SK-N-SH (cell line): ENCODE results near the gene NANS. TPM values are rescaled to one million over a fixed set of nuclear protein-coding genes. Genes with fewer than 3 reads are reported as not detected.

Experiments
- CTCF ChIA-PET: fragments of 300-600, 350-600 bp; formaldehyde crosslinking; extraction: SDS; loops from one replicate; lab custom pipeline; 2021; lab: Yijun Ruan, JAX
- POLR2A ChIA-PET: fragments of 350-600 bp; sonication (Branson Sonifier 250); formaldehyde crosslinking; extraction: SDS; loops from one replicate; lab custom pipeline; 2020; ENCODE audit warnings: antibody characterized with exemption, inconsistent platforms; lab: Yijun Ruan, JAX
- DNase-seq: peaks from one replicate; pipeline ENCODE4 v3.0.0; 2012
- H2AFZ ChIP-seq: fragments of 200-600 bp; sonication (generic); 2 replicates; pipeline ENCODE4 v1.8.1; 2016; ENCODE audit warnings: antibody characterized with exemption, mild to moderate bottlenecking, low read depth
- H3F3A ChIP-seq: fragments of 200-600 bp; sonication (generic); replicated peaks from 2 replicates; pipeline ENCODE3; 2016; ENCODE audit warnings: antibody characterized with exemption, mild to moderate bottlenecking; ENCODE audit not compliant: insufficient read depth
- H3K27ac ChIP-seq, 2 experiments: fragments of 200-500 bp in 1 of 2; fragments of 200-600 bp in 1 of 2; sonication (Bioruptor generic) in 1 of 2; sonication (generic), shearing (Covaris generic) in 1 of 2; 2 replicates each; pipeline versions ENCODE4 v1.5.1 to v1.6.1; 2014 to 2016; ENCODE audit warnings: low read depth in 2 of 2, inconsistent platforms in 1 of 2, low read length in 1 of 2, mild to moderate bottlenecking in 1 of 2, mixed read lengths in 1 of 2
- H3K27me3 ChIP-seq: fragments of 200-600 bp; sonication (generic), shearing (Covaris generic); 2 replicates; pipeline ENCODE4 v1.6.1; 2016; ENCODE audit warnings: mixed run types; ENCODE audit not compliant: insufficient read depth
- H3K36me3 ChIP-seq, 2 experiments: fragments of 200-500 bp in 1 of 2; fragments of 200-600 bp in 1 of 2; sonication (Bioruptor generic) in 1 of 2; sonication (generic) in 1 of 2; replicated peaks in 1 of 2; 2 replicates each; pipeline versions ENCODE3 to v1.5.1; 2014 to 2016; ENCODE audit warnings: low read length in 1 of 2, mild to moderate bottlenecking in 1 of 2; ENCODE audit not compliant: insufficient read depth in 2 of 2, control insufficient read depth in 1 of 2
- H3K4me1 ChIP-seq, 2 experiments: fragments of 200-500 bp in 1 of 2; fragments of 200-600 bp in 1 of 2; sonication (Bioruptor generic) in 1 of 2; sonication (generic), shearing (Covaris generic) in 1 of 2; 2 replicates each; pipeline versions ENCODE4 v1.5.1 to v1.6.1; 2014 to 2016; ENCODE audit warnings: low read depth in 1 of 2, low read length in 1 of 2, mixed run types in 1 of 2; ENCODE audit not compliant: insufficient read depth in 2 of 2, control insufficient read depth in 1 of 2
- H3K4me2 ChIP-seq: fragments of 200-600 bp; sonication (generic), shearing (Covaris generic); 2 replicates; pipeline ENCODE4 v1.6.1; 2017; ENCODE audit warnings: mixed run types
- H3K4me3 ChIP-seq, 2 experiments: fragments of 200-500 bp in 1 of 2; fragments of 200-600 bp in 1 of 2; sonication (Bioruptor generic) in 1 of 2; sonication (generic), shearing (Covaris generic) in 1 of 2; 2 replicates each; pipeline versions ENCODE4 v1.5.1 to v1.8.1; 2014 to 2016; ENCODE audit warnings: low read depth in 2 of 2, inconsistent platforms in 1 of 2, low read length in 1 of 2, mild to moderate bottlenecking in 1 of 2, mixed read lengths in 1 of 2, moderate library complexity in 1 of 2
- H3K79me2 ChIP-seq: fragments of 200-600 bp; sonication (generic); 2 replicates; pipeline ENCODE4 v1.8.1; 2017; ENCODE audit warnings: mild to moderate bottlenecking; ENCODE audit not compliant: insufficient read depth
- H3K9ac ChIP-seq: fragments of 200-600 bp; sonication (generic); 2 replicates; pipeline ENCODE4 v1.6.1; 2017; ENCODE audit warnings: mixed run types
- H3K9me2 ChIP-seq: fragments of 200-600 bp; sonication (generic); 2 replicates; pipeline ENCODE4 v1.6.1; 2017; ENCODE audit warnings: mixed run types
- H3K9me3 ChIP-seq: fragments of 200-600 bp; sonication (generic); 2 replicates; pipeline ENCODE4 v1.6.1; 2017; ENCODE audit warnings: mixed run types, mild to moderate bottlenecking, moderate library complexity
- H4K20me1 ChIP-seq: fragments of 200-600 bp; sonication (generic); 2 replicates; pipeline ENCODE4 v1.6.1; 2017; ENCODE audit warnings: mild to moderate bottlenecking, mixed run types; ENCODE audit not compliant: insufficient read depth
- CHD2 ChIP-seq: fragments of 150-350 bp; IDR thresholded peaks from 2 replicates; pipeline ENCODE4 v1.6.1; 2018; ENCODE audit warnings: low read length; ENCODE audit not compliant: partially characterized antibody
- ELF1 ChIP-seq: IDR thresholded peaks from 2 replicates; pipeline ENCODE4 v1.4.0; 2012
- EZH2phosphoT487 ChIP-seq: fragments of 200-600 bp; sonication (generic); IDR thresholded peaks from 2 replicates; pipeline ENCODE4 v1.6.1; 2017; ENCODE audit warnings: low read depth, mixed run types, mild to moderate bottlenecking, antibody characterized with exemption, moderate library complexity, borderline replicate concordance
- FOXJ3 ChIP-seq: sonication (generic); formaldehyde crosslinking; IDR thresholded peaks from 2 replicates; pipeline ENCODE4 v1.5.1; 2020; ENCODE audit warnings: mild to moderate bottlenecking, missing genetic modification reagents
- FOXM1 ChIP-seq: IDR thresholded peaks from 2 replicates; pipeline ENCODE4 v1.4.0; 2012; ENCODE audit warnings: low read depth, mild to moderate bottlenecking
- GABPA ChIP-seq: IDR thresholded peaks from 2 replicates; pipeline ENCODE4 v1.4.0; 2012; ENCODE audit warnings: low read depth, mild to moderate bottlenecking
- GATA2 ChIP-seq: sonication (generic); formaldehyde crosslinking; IDR thresholded peaks from 2 replicates; pipeline ENCODE4 v1.5.0; 2020; ENCODE audit warnings: mild to moderate bottlenecking, missing genetic modification reagents
- JUND ChIP-seq: IDR thresholded peaks from 2 replicates; pipeline ENCODE4 v1.4.0; 2012
- MEF2A ChIP-seq: IDR thresholded peaks from 2 replicates; pipeline ENCODE4 v1.4.0; 2012; ENCODE audit warnings: low read depth, borderline replicate concordance
- NFIC ChIP-seq: IDR thresholded peaks from 2 replicates; pipeline ENCODE4 v1.4.0; 2012; ENCODE audit warnings: borderline replicate concordance
- RCOR1 ChIP-seq: fragments of 150-350 bp; IDR thresholded peaks from 2 replicates; pipeline ENCODE4 v1.6.1; 2017; ENCODE audit warnings: antibody characterized with exemption, low read length
- TAF1 ChIP-seq: IDR thresholded peaks from 2 replicates; pipeline ENCODE4 v1.6.1; 2012; ENCODE audit warnings: low read depth, mild to moderate bottlenecking, low read length, moderate library complexity, borderline replicate concordance
- TEAD4 ChIP-seq: IDR thresholded peaks from 2 replicates; pipeline ENCODE4 v1.4.0; 2012; ENCODE audit warnings: mild to moderate bottlenecking, borderline replicate concordance; ENCODE audit not compliant: insufficient read depth
- YY1 ChIP-seq: IDR thresholded peaks from 2 replicates; pipeline ENCODE4 v1.4.0; 2012; ENCODE audit warnings: low read depth, mild to moderate bottlenecking
- WGBS: methylation state at CpG from one replicate; pipeline ENCODE4 v1.1.6; 2017; ENCODE audit warnings: low lambda C conversion rate; 5-methylcytosine and 5-hydroxymethylcytosine counted together
- polyA plus RNA-seq, 3 experiments: library from polyadenylated mRNA; depleted of rRNA; stranded (reverse); fragments of >200 nt; gene quantifications; 2 replicates each; pipeline ENCODE4 v1.2.3, GENCODE V29; 2012
- TF ChIP-seq, protein P1 (sequence below): IDR thresholded peaks from 2 replicates; pipeline ENCODE4 v1.4.0; 2012; ENCODE audit warnings: low read depth
- TF ChIP-seq, protein P2 (sequence below): IDR thresholded peaks from 2 replicates; pipeline ENCODE4 v1.6.1; 2012; ENCODE audit warnings: mild to moderate bottlenecking, low read depth, low read length, moderate library complexity
- TF ChIP-seq, protein P3 (sequence below): IDR thresholded peaks from 2 replicates; pipeline ENCODE4; 2012
- TF ChIP-seq, protein P4 (sequence below): fragments of 200-600 bp; sonication (generic); IDR thresholded peaks from 2 replicates; pipeline ENCODE4 v1.6.1; 2017; ENCODE audit warnings: antibody characterized with exemption, mild to moderate bottlenecking, moderate library complexity
- TF ChIP-seq, protein P5 (sequence below): IDR thresholded peaks from 2 replicates; pipeline ENCODE4 v1.4.0; 2012; ENCODE audit warnings: low read depth, borderline replicate concordance
- TF ChIP-seq, protein P6 (sequence below): fragments of 150-350 bp; IDR thresholded peaks from 2 replicates; pipeline ENCODE4 v1.6.1; 2016; ENCODE audit warnings: mild to moderate bottlenecking, low read depth, low read length

The NANS gene
- polyA plus RNA-seq, 1 of the 3 experiments (the other 2 are of a cell fraction), result 61.3 TPM

DNA sequence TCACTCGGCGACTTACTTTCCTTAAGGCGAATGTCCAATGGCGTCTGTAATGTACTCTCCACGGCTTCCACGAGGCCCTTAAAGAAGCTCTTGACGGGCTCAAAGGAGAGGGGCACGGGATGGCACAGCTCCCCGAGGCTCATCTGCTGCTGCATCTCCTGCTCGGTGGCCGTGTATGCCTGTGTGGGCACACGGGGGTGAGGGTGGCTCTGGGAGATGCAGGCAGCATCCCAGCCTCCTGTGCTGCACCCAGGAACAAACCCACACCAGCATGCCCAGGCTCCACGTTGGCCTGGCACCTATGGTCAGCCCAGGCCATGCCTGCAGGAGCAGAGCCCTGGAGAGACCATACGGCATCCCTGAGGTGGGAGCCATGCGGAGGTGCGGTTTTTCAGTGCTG, 38.3 kb downstream of the NANS start:
- 92% methylated on average over 16 of the region's 16 CpGs for WGBS
- no peak for DNase-seq
- TF ChIP-seq CHD2 (no peak), FOXM1 (no peak), ELF1 (no peak), GATA2 (CRISPR knock-in tag) (no peak), NFIC (no peak)
- TF ChIP-seq, protein P1, sequence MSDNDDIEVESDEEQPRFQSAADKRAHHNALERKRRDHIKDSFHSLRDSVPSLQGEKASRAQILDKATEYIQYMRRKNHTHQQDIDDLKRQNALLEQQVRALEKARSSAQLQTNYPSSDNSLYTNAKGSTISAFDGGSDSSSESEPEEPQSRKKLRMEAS, result no peak
- TF ChIP-seq, protein P2, sequence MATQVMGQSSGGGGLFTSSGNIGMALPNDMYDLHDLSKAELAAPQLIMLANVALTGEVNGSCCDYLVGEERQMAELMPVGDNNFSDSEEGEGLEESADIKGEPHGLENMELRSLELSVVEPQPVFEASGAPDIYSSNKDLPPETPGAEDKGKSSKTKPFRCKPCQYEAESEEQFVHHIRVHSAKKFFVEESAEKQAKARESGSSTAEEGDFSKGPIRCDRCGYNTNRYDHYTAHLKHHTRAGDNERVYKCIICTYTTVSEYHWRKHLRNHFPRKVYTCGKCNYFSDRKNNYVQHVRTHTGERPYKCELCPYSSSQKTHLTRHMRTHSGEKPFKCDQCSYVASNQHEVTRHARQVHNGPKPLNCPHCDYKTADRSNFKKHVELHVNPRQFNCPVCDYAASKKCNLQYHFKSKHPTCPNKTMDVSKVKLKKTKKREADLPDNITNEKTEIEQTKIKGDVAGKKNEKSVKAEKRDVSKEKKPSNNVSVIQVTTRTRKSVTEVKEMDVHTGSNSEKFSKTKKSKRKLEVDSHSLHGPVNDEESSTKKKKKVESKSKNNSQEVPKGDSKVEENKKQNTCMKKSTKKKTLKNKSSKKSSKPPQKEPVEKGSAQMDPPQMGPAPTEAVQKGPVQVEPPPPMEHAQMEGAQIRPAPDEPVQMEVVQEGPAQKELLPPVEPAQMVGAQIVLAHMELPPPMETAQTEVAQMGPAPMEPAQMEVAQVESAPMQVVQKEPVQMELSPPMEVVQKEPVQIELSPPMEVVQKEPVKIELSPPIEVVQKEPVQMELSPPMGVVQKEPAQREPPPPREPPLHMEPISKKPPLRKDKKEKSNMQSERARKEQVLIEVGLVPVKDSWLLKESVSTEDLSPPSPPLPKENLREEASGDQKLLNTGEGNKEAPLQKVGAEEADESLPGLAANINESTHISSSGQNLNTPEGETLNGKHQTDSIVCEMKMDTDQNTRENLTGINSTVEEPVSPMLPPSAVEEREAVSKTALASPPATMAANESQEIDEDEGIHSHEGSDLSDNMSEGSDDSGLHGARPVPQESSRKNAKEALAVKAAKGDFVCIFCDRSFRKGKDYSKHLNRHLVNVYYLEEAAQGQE, result no peak
- TF ChIP-seq, protein P3, sequence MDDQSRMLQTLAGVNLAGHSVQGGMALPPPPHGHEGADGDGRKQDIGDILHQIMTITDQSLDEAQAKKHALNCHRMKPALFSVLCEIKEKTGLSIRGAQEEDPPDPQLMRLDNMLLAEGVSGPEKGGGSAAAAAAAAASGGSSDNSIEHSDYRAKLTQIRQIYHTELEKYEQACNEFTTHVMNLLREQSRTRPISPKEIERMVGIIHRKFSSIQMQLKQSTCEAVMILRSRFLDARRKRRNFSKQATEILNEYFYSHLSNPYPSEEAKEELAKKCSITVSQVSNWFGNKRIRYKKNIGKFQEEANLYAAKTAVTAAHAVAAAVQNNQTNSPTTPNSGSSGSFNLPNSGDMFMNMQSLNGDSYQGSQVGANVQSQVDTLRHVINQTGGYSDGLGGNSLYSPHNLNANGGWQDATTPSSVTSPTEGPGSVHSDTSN, result no peak
- Histone ChIP-seq H3K9me3 (no peaks in the 10 kb centered on the region), H3K27me3 (no peaks in the 10 kb centered on the region), H3K36me3 (peaks cover 0 to 6% of the 10 kb centered on the region in 2 experiments), H4K20me1 (no peaks in the 10 kb centered on the region), H3F3A (no peaks in the 10 kb centered on the region), H3K4me3 (no peak overlapping the region), H3K4me2 (no peak overlapping the region), H3K9me2 (no peaks in the 10 kb centered on the region), H2AFZ (no peak overlapping the region), H3K9ac (no peak overlapping the region), H3K79me2 (no peaks in the 10 kb centered on the region), H3K27ac (no peak overlapping the region), H3K4me1 (peaks cover 0 to 3% of the 10 kb centered on the region in 2 experiments; a peak in 1 of 4 replicates)
- ChIA-PET POLR2A (no interaction called here), CTCF (interaction anchor here (0.8 to 1.4 kb wide), 2 partner anchors 20 to 111 kb away, joined by 3 read pairs; no protein-coding TSS in a partner anchor)

DNA sequence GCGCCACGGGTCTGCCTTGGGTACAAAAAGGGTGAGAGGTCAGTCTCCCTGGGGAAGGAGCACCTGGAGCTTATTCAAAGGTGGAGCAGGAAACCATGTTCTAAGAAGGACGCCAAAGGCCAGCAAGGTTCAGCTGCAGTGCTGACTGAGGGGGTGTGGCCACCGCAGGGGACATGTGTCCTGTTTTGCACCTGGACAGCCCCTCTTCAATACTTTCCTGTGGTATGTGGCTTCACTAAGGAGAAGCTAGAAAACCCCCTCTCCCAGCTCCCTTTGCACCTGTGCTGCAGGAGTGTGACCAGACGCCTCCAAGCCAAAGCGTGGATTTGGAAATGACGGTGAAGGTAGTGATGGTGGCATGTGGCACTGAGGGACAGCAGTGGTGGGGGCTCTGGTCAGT, 38.9 kb downstream of the NANS start:
- POLR2A ChIA-PET, result no interaction called here
- CTCF ChIA-PET, result interaction anchor here (0.8 to 1.6 kb wide), 3 partner anchors 9 to 110 kb away, joined by 3 to 4 read pairs (median 3); no protein-coding TSS in a partner anchor
- Histone ChIP-seq H3K4me1 (peaks cover 0 to 3% of the 10 kb centered on the region in 2 experiments; a peak in 1 of 4 replicates), H3K36me3 (peaks cover 0 to 6% of the 10 kb centered on the region in 2 experiments), H3K4me2 (no peak overlapping the region), H3F3A (no peaks in the 10 kb centered on the region), H3K9me3 (no peaks in the 10 kb centered on the region), H3K4me3 (no peak overlapping the region), H3K9me2 (no peaks in the 10 kb centered on the region), H4K20me1 (no peaks in the 10 kb centered on the region), H3K27ac (no peak overlapping the region), H3K9ac (no peak overlapping the region), H3K79me2 (no peaks in the 10 kb centered on the region), H2AFZ (no peak overlapping the region), H3K27me3 (no peaks in the 10 kb centered on the region)
- 100% methylated on average over 5 of the region's 7 CpGs for WGBS
- DNase-seq, result no peak
- TF ChIP-seq YY1, result no peak
- no peak for TF ChIP-seq ELF1
- no peak for TF ChIP-seq GABPA
- TF ChIP-seq FOXJ3 (CRISPR knock-in tag), result no peak
- TF ChIP-seq, protein P4, sequence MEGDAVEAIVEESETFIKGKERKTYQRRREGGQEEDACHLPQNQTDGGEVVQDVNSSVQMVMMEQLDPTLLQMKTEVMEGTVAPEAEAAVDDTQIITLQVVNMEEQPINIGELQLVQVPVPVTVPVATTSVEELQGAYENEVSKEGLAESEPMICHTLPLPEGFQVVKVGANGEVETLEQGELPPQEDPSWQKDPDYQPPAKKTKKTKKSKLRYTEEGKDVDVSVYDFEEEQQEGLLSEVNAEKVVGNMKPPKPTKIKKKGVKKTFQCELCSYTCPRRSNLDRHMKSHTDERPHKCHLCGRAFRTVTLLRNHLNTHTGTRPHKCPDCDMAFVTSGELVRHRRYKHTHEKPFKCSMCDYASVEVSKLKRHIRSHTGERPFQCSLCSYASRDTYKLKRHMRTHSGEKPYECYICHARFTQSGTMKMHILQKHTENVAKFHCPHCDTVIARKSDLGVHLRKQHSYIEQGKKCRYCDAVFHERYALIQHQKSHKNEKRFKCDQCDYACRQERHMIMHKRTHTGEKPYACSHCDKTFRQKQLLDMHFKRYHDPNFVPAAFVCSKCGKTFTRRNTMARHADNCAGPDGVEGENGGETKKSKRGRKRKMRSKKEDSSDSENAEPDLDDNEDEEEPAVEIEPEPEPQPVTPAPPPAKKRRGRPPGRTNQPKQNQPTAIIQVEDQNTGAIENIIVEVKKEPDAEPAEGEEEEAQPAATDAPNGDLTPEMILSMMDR, result no peak
- no peak for TF ChIP-seq TEAD4
- TF ChIP-seq MEF2A, result no peak
- no peak for TF ChIP-seq GATA2 (CRISPR knock-in tag)
- TF ChIP-seq, protein P5, sequence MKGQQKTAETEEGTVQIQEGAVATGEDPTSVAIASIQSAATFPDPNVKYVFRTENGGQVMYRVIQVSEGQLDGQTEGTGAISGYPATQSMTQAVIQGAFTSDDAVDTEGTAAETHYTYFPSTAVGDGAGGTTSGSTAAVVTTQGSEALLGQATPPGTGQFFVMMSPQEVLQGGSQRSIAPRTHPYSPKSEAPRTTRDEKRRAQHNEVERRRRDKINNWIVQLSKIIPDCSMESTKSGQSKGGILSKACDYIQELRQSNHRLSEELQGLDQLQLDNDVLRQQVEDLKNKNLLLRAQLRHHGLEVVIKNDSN, result no peak
- TF ChIP-seq JUND, result no peak
- TF ChIP-seq, protein P6, sequence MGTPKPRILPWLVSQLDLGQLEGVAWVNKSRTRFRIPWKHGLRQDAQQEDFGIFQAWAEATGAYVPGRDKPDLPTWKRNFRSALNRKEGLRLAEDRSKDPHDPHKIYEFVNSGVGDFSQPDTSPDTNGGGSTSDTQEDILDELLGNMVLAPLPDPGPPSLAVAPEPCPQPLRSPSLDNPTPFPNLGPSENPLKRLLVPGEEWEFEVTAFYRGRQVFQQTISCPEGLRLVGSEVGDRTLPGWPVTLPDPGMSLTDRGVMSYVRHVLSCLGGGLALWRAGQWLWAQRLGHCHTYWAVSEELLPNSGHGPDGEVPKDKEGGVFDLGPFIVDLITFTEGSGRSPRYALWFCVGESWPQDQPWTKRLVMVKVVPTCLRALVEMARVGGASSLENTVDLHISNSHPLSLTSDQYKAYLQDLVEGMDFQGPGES, result no peak
- TF ChIP-seq TAF1, result no peak
- TF ChIP-seq EZH2phosphoT487, result no peak
- TF ChIP-seq NFIC, result no peak
- TF ChIP-seq RCOR1, result no peak
